Mesenchymal stem cell (in vitro differentiated cells and primary cell): ENCODE measurements around the gene WWOX.

Experiments used
- DNase-seq: peaks from one replicate; pipeline ENCODE4 v3.0.0-alpha.2; 2013
- H2AFZ ChIP-seq: one replicate; pipeline ENCODE4 v1.6.1; 2013; ENCODE audit warnings: low read depth, mild to moderate bottlenecking, control low read depth, inconsistent platforms, low read length, moderate library complexity
- H2AK5ac ChIP-seq: 2 replicates; pipeline ENCODE4 v1.6.1; 2013; ENCODE audit warnings: low read length, moderate library complexity, mild to moderate bottlenecking, inconsistent platforms; ENCODE audit not compliant: severe bottlenecking
- H2BK120ac ChIP-seq: one replicate; pipeline ENCODE4 v1.6.1; 2013; ENCODE audit warnings: low read depth, mild to moderate bottlenecking, inconsistent platforms, low read length, moderate library complexity
- H2BK12ac ChIP-seq, 2 experiments: one replicate each; pipeline ENCODE4 v1.6.1; 2013; ENCODE audit warnings: inconsistent platforms in 2 of 2, low read length in 2 of 2, mild to moderate bottlenecking in 2 of 2, moderate library complexity in 2 of 2, control low read depth in 1 of 2
- H2BK15ac ChIP-seq: one replicate; pipeline ENCODE4 v1.6.1; 2013; ENCODE audit warnings: mild to moderate bottlenecking, low read depth, inconsistent platforms; ENCODE audit not compliant: poor library complexity, severe bottlenecking
- H2BK5ac ChIP-seq: 2 replicates; pipeline ENCODE4 v1.6.1; 2013; ENCODE audit warnings: low read depth, mild to moderate bottlenecking, low read length, control low read depth, inconsistent platforms; ENCODE audit not compliant: poor library complexity, severe bottlenecking
- H3K14ac ChIP-seq, 2 experiments: one replicate each; pipeline ENCODE4 v1.6.1; 2013; ENCODE audit warnings: inconsistent platforms in 2 of 2, low read length in 2 of 2, control low read depth in 1 of 2, mild to moderate bottlenecking in 1 of 2, moderate library complexity in 1 of 2
- H3K18ac ChIP-seq, 2 experiments: one replicate each; pipeline ENCODE4 v1.6.1; 2013; ENCODE audit warnings: inconsistent platforms in 2 of 2, low read length in 2 of 2, control low read depth in 1 of 2, low read depth in 1 of 2, mild to moderate bottlenecking in 1 of 2
- H3K23ac ChIP-seq, 2 experiments: one replicate each; pipeline ENCODE4 v1.6.1; 2013; ENCODE audit warnings: inconsistent platforms in 2 of 2, low read length in 2 of 2, mild to moderate bottlenecking in 2 of 2, moderate library complexity in 2 of 2, control low read depth in 1 of 2
- H3K27ac ChIP-seq: 2 replicates; pipeline ENCODE4 v1.5.1; 2013; ENCODE audit warnings: mild to moderate bottlenecking, moderate library complexity, low read length, control low read depth, inconsistent platforms; ENCODE audit not compliant: poor library complexity, severe bottlenecking
- H3K27me3 ChIP-seq, 2 experiments: 2 replicates each; pipeline versions ENCODE4 v1.6.1 to v1.7.0; 2013; ENCODE audit warnings: low read length in 2 of 2, mild to moderate bottlenecking in 2 of 2, moderate library complexity in 2 of 2, control low read depth in 1 of 2, inconsistent platforms in 1 of 2; ENCODE audit not compliant: control insufficient read depth in 1 of 2, insufficient read depth in 1 of 2
- H3K36me3 ChIP-seq, 2 experiments: 2 replicates each; pipeline versions ENCODE4 v1.6.1 to v1.7.0; 2013; ENCODE audit warnings: low read length in 2 of 2, control low read depth in 1 of 2, inconsistent platforms in 1 of 2, low read depth in 1 of 2, mild to moderate bottlenecking in 1 of 2; ENCODE audit not compliant: insufficient read depth in 2 of 2, control insufficient read depth in 1 of 2
- H3K4ac ChIP-seq, 2 experiments: one replicate each; pipeline ENCODE4 v1.6.1; 2013; ENCODE audit warnings: inconsistent platforms in 2 of 2, low read length in 2 of 2, mild to moderate bottlenecking in 2 of 2, moderate library complexity in 2 of 2, control low read depth in 1 of 2, low read depth in 1 of 2
- H3K4me1 ChIP-seq: 2 replicates; pipeline ENCODE4 v1.6.1; 2013; ENCODE audit warnings: low read depth, low read length, control low read depth; ENCODE audit not compliant: control insufficient read depth, insufficient read depth
- H3K4me2 ChIP-seq: 2 replicates; pipeline ENCODE4 v1.6.1; 2013; ENCODE audit warnings: low read length, mild to moderate bottlenecking, inconsistent platforms; ENCODE audit not compliant: poor library complexity, severe bottlenecking
- H3K4me3 ChIP-seq, 2 experiments: 2 replicates each; pipeline versions ENCODE4 v1.5.1 to v1.7.0; 2013; ENCODE audit warnings: low read length in 2 of 2, mild to moderate bottlenecking in 2 of 2, control low read depth in 1 of 2, low read depth in 1 of 2; ENCODE audit not compliant: insufficient read depth in 1 of 2
- H3K79me1 ChIP-seq: replicated peaks from 2 replicates; pipeline ENCODE4 v1.6.1; 2013; ENCODE audit warnings: mild to moderate bottlenecking, control low read depth, low read length, inconsistent platforms; ENCODE audit not compliant: poor library complexity, severe bottlenecking
- H3K9ac ChIP-seq: 2 replicates; pipeline ENCODE4 v1.7.0; 2013; ENCODE audit warnings: mild to moderate bottlenecking, low read length, moderate library complexity
- H3K9me3 ChIP-seq: 2 replicates; pipeline ENCODE4 v1.7.0; 2013; ENCODE audit warnings: mild to moderate bottlenecking, low read length; ENCODE audit not compliant: control insufficient read depth
- H4K8ac ChIP-seq: one replicate; pipeline ENCODE4 v1.6.1; 2013; ENCODE audit warnings: inconsistent platforms, mild to moderate bottlenecking, low read length, moderate library complexity
- H4K91ac ChIP-seq: one replicate; pipeline ENCODE4 v1.6.1; 2013; ENCODE audit warnings: mild to moderate bottlenecking, low read length, inconsistent platforms
- WGBS: methylation state at CpG from one replicate; pipeline ENCODE4 v1.1.7; 2013; ENCODE audit warnings: mixed read lengths; 5-methylcytosine and 5-hydroxymethylcytosine counted together

The WWOX gene

DNA sequence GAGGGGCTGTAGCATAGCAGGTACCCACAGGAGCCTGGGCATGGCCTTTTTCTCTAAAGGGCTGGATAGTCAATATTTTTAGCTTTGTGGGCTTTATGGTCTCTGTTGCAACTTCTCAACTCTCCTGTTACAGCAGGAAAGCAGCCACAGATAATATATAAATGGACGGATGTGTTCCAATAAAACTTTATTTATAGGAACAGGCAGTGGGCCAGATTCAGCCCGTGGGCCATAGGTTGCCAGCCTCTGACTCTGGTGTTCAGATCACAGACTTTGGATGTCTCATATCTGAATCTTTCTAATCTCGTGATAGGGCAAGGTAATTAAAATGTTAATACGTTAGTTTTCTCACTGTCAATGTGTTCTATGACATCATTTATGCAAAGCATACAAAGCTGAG, 136.4 kb downstream of the WWOX start:
- no peak overlapping the region for H3K4me2 ChIP-seq
- no peak overlapping the region for H3K18ac ChIP-seq
- peak overlapping the region; percentile 85 for H2AK5ac ChIP-seq
- no peak overlapping the region for H2BK15ac ChIP-seq
- no peak overlapping the region for H3K9ac ChIP-seq
- H3K14ac ChIP-seq, result no peak overlapping the region
- DNase-seq, result no peak
- H4K91ac ChIP-seq, result no peak overlapping the region
- H2BK120ac ChIP-seq, result no peak overlapping the region
- no peak overlapping the region for H3K27ac ChIP-seq
- H3K27me3 ChIP-seq, result no peaks in the 10 kb centered on the region
- H3K4ac ChIP-seq, result no peak overlapping the region
- 74% methylated on average over 3 of the region's 4 CpGs for WGBS
- no peaks in the 10 kb centered on the region for H3K9me3 ChIP-seq
- peaks cover 9% of the 10 kb centered on the region for H3K4me1 ChIP-seq
- H3K4me3 ChIP-seq, result no peak overlapping the region
- H3K23ac ChIP-seq, result no peak overlapping the region
- peaks cover 5% of the 10 kb centered on the region for H3K79me1 ChIP-seq
- H2AFZ ChIP-seq, result no peak overlapping the region
- H4K8ac ChIP-seq, result no peak overlapping the region
- no peak overlapping the region for H2BK12ac ChIP-seq
- peaks cover 0 to 3% of the 10 kb centered on the region in 2 experiments for H3K36me3 ChIP-seq
- H2BK5ac ChIP-seq, result no peak overlapping the region

DNA sequence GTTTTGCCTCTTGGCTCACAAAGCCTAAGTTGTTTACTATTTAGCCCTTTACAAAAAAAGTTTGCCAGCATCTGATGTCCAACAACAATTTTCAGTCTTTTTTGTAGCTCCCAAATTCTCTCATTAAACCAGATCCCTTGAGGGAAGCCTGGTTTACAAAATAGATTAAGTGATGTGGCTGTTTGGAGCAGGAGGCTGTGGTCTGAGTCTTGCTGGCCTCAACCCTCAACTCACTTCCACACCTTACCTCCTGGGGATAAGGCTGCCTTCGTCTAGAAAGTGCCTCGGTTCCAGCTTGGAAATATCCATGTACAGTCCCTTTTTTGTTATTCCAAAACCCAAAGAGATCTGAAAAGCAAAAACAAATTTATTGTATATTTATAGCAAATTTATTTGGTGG, 138.4 kb downstream of the WWOX start:
- H3K9ac ChIP-seq, result no peak overlapping the region
- H3K4me2 ChIP-seq, result no peak overlapping the region
- H3K79me1 ChIP-seq, result peaks cover 5% of the 10 kb centered on the region
- H2BK12ac ChIP-seq, result no peak overlapping the region
- no CpG with 5 or more reads among the region's 2 CpGs for WGBS
- peak overlapping the region; percentile 77 for H2BK15ac ChIP-seq
- no peak overlapping the region for H3K4me3 ChIP-seq
- H3K27ac ChIP-seq, result no peak overlapping the region
- H4K91ac ChIP-seq, result no peak overlapping the region
- H4K8ac ChIP-seq, result no peak overlapping the region
- H2BK5ac ChIP-seq, result no peak overlapping the region
- no peak overlapping the region for H2BK120ac ChIP-seq
- no peak overlapping the region for H3K14ac ChIP-seq
- peak overlapping the region; percentile 53 for H2AK5ac ChIP-seq
- no peak for DNase-seq
- no peaks in the 10 kb centered on the region for H3K9me3 ChIP-seq
- peak overlapping the region in 1 of 2 experiments; percentile 35 for H3K4ac ChIP-seq
- no peak overlapping the region for H3K23ac ChIP-seq
- H3K4me1 ChIP-seq, result peaks cover 19% of the 10 kb centered on the region
- no peaks in the 10 kb centered on the region for H3K27me3 ChIP-seq
- no peak overlapping the region for H2AFZ ChIP-seq
- H3K18ac ChIP-seq, result no peak overlapping the region
- peaks cover 0 to 3% of the 10 kb centered on the region in 2 experiments for H3K36me3 ChIP-seq

DNA sequence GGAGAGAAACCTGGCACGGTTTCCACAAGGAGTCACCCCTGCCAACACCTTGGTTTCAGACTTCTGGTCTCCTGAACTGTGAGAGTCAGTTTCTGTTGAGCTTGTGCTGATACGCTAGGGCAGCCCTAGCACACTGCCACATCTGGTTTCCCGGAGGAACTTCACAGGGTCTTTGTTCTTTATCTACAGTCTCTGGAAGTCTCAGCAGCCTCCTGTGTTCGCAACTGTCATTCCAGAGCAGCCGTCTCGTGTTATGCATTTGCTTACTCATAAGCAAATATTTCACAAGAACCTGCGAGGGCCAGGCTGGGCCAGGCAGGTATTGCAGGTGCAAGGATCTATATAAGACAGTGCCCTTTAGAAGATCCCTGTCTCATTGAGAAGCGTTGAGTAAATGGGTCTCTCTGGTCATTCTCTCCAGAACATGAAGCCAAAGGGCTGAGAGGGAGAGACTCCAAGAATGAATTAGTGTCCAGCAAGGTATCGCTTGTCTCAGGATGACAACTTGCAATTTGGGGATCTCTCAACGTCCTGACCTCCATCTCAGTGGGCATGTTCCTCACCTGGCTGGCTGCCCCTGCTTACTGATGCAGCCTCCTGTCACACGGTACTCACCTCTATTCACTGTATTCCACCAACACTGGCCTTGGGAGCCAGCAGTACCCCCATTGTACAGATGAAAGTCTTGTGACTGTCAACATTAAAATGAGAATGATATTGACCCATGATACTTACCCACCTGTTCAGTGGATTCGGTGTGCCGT, 141.2 kb downstream of the WWOX start:
- H2BK5ac ChIP-seq, result no peak overlapping the region
- H3K14ac ChIP-seq, result no peak overlapping the region
- H3K9ac ChIP-seq, result no peak overlapping the region
- DNase-seq, result no peak
- no peaks in the 10 kb centered on the region for H3K27me3 ChIP-seq
- peaks cover 0 to 3% of the 10 kb centered on the region in 2 experiments for H3K36me3 ChIP-seq
- H3K9me3 ChIP-seq, result no peaks in the 10 kb centered on the region
- H2AK5ac ChIP-seq, result peak overlapping the region; percentile 90
- no peak overlapping the region for H2AFZ ChIP-seq
- peaks cover 23% of the 10 kb centered on the region for H3K4me1 ChIP-seq
- H4K91ac ChIP-seq, result no peak overlapping the region
- no peak overlapping the region for H3K18ac ChIP-seq
- H3K27ac ChIP-seq, result no peak overlapping the region
- no peak overlapping the region for H3K4me3 ChIP-seq
- H3K4ac ChIP-seq, result no peak overlapping the region
- H3K4me2 ChIP-seq, result no peak overlapping the region
- WGBS, result 85% methylated on average over 13 of the region's 13 CpGs
- H2BK15ac ChIP-seq, result no peak overlapping the region
- no peak overlapping the region for H2BK12ac ChIP-seq
- H3K79me1 ChIP-seq, result peaks cover 3% of the 10 kb centered on the region
- H3K23ac ChIP-seq, result no peak overlapping the region
- no peak overlapping the region for H4K8ac ChIP-seq
- H2BK120ac ChIP-seq, result no peak overlapping the region

DNA sequence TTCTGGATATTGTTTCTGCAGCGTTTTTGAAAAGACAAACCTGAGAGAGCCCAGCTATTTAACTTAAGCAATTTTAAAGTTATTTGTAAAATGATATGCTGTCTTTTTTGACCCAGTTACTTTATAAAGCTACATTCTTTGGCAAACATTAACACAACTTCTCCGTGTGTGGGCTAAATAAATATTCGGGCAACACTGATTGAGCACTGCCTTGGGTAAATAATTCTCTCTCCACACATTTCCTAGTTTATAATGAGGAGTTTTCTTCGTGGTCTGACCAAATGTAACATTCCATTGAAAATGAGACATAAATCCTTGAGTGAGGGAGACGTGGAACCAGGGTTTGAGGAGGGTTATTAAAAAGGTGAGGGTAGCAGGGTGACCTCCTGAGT, 142.8 kb downstream of the WWOX start:
- Histone ChIP-seq H2AK5ac (peak overlapping the region; percentile 33), H3K23ac (no peak overlapping the region), H3K18ac (no peak overlapping the region), H2BK120ac (no peak overlapping the region), H3K9me3 (no peaks in the 10 kb centered on the region), H3K9ac (no peak overlapping the region), H2AFZ (no peak overlapping the region), H3K4me2 (no peak overlapping the region), H2BK5ac (peak overlapping the region; percentile 60), H2BK15ac (no peak overlapping the region), H4K91ac (no peak overlapping the region), H3K4me1 (peaks cover 23% of the 10 kb centered on the region), H4K8ac (no peak overlapping the region), H2BK12ac (no peak overlapping the region), H3K4me3 (no peak overlapping the region), H3K27ac (peak overlapping the region; percentile 86), H3K79me1 (peaks cover 4% of the 10 kb centered on the region), H3K27me3 (no peaks in the 10 kb centered on the region), H3K4ac (no peak overlapping the region), H3K14ac (no peak overlapping the region), H3K36me3 (peaks cover 0 to 3% of the 10 kb centered on the region in 2 experiments)
- DNase-seq, result no peak
- 57% methylated on average over 4 of the region's 5 CpGs for WGBS
